Measurements from ENCODE around the gene SLC25A27. TPM values are rescaled to one million over a fixed set of nuclear protein-coding genes. Genes with fewer than 3 reads are reported as not detected.

The SLC25A27 gene
- total RNA-seq, 2 experiments from 2014 or later = 1.2 to 1.5 TPM

GRCh38 chr6:46635462-46635861 lies 17.3 kb upstream of the SLC25A27 start:
- intact Hi-C loops (cut with DNase I, micrococcal nuclease) = no loop called here
- no peaks in the 10 kb centered on the region for H3K9me3 ChIP-seq (ENCODE audit: control insufficient read depth in 1 of 2, insufficient read depth in 1 of 2, low read length in 2 of 2)
- ChIA-PET CTCF (no interaction called here), POLR2A (no interaction called here)
- no peak overlapping the region for H3K27ac ChIP-seq (ENCODE audit: low read depth in 1 of 2, low read length in 2 of 2)
- Mint-ChIP-seq H3K9me3 (no peaks in the 10 kb centered on the region), H3K27me3 (peaks cover 31% of the 10 kb centered on the region), H3K4me3 (no peak overlapping the region), H3K36me3 (ENCODE audit: low read depth) (no peaks in the 10 kb centered on the region), H3K4me1 (ENCODE audit: low read depth) (no peaks in the 10 kb centered on the region), H3K27ac (no peak overlapping the region)
- H3K27me3 ChIP-seq (ENCODE audit: control insufficient read depth in 1 of 2, insufficient read depth in 2 of 2, low read length in 2 of 2) = no peaks in the 10 kb centered on the region
- H3K36me3 ChIP-seq (ENCODE audit: insufficient read depth, low read length) = no peaks in the 10 kb centered on the region
- no peaks in the 10 kb centered on the region for H3K4me1 ChIP-seq (ENCODE audit: insufficient read depth, low read length)
- ATAC-seq (ENCODE audit: poor library complexity) (no peak), DNase-seq (no peak)
- no peak for TF ChIP-seq CTCF (IDR thresholded peaks at IDR 0.05)
- H3K4me3 ChIP-seq (ENCODE audit: low read length) = no peak overlapping the region

- H3K9me3 ChIP-seq (ENCODE audit: control insufficient read depth in 1 of 2, insufficient read depth in 1 of 2, low read length in 2 of 2) = no peaks in the 10 kb centered on the region
- Mint-ChIP-seq H3K4me1 (ENCODE audit: low read depth) (no peaks in the 10 kb centered on the region), H3K9me3 (no peaks in the 10 kb centered on the region), H3K4me3 (no peak overlapping the region), H3K36me3 (ENCODE audit: low read depth) (no peaks in the 10 kb centered on the region), H3K27me3 (peaks cover 34% of the 10 kb centered on the region), H3K27ac (no peak overlapping the region)
- ChIA-PET POLR2A (no interaction called here), CTCF (no interaction called here)
- no peak overlapping the region for H3K4me3 ChIP-seq (ENCODE audit: low read length)
- ATAC-seq (ENCODE audit: poor library complexity) (no peak), DNase-seq (no peak)
- H3K36me3 ChIP-seq (ENCODE audit: insufficient read depth, low read length) = no peaks in the 10 kb centered on the region
- no peak for TF ChIP-seq CTCF (IDR thresholded peaks at IDR 0.05)
- no peak overlapping the region for H3K27ac ChIP-seq (ENCODE audit: low read depth in 1 of 2, low read length in 2 of 2)
- intact Hi-C loops (cut with DNase I, micrococcal nuclease) = no loop called here
- H3K27me3 ChIP-seq (ENCODE audit: control insufficient read depth in 1 of 2, insufficient read depth in 2 of 2, low read length in 2 of 2) = no peaks in the 10 kb centered on the region
- H3K4me1 ChIP-seq (ENCODE audit: insufficient read depth, low read length) = no peaks in the 10 kb centered on the region
These were observed 15.6 kb upstream of the SLC25A27 start for GRCh38 chr6:46637145-46637544.

- Histone ChIP-seq H3K36me3 (ENCODE audit: insufficient read depth, low read length) (no peaks in the 10 kb centered on the region), H3K27ac (ENCODE audit: low read depth in 1 of 2, low read length in 2 of 2) (no peak overlapping the region), H3K4me3 (ENCODE audit: low read length) (no peak overlapping the region), H3K9me3 (ENCODE audit: control insufficient read depth in 1 of 2, insufficient read depth in 1 of 2, low read length in 2 of 2) (no peaks in the 10 kb centered on the region), H3K4me1 (ENCODE audit: insufficient read depth, low read length) (no peaks in the 10 kb centered on the region), H3K27me3 (ENCODE audit: control insufficient read depth in 1 of 2, insufficient read depth in 2 of 2, low read length in 2 of 2) (no peaks in the 10 kb centered on the region)
- no peak for TF ChIP-seq CTCF (IDR thresholded peaks at IDR 0.05)
- Mint-ChIP-seq H3K4me1 (ENCODE audit: low read depth) (no peaks in the 10 kb centered on the region), H3K36me3 (ENCODE audit: low read depth) (no peaks in the 10 kb centered on the region), H3K9me3 (no peaks in the 10 kb centered on the region), H3K27ac (no peak overlapping the region), H3K4me3 (no peak overlapping the region), H3K27me3 (peaks cover 34% of the 10 kb centered on the region)
- DNase-seq = no peak
- ChIA-PET CTCF (no interaction called here), POLR2A (no interaction called here)
- no peak for ATAC-seq (ENCODE audit: poor library complexity)
- intact Hi-C loops (cut with DNase I, micrococcal nuclease) = no loop called here
These were observed 14.8 kb upstream of the SLC25A27 start for GRCh38 chr6:46637933-46638332.

All from CD4-positive, alpha-beta T cell (primary cell).